IMR-90 (cell line): ENCODE data around the gene LIPG. TPM values are rescaled to one million over a fixed set of nuclear protein-coding genes. Genes with fewer than 3 reads are reported as not detected.

Source experiments
- ATAC-seq: fragments of 200-7000 bp; cut with Tn5 transposase; 2 replicates; pipeline ENCODE4 v1.9.1; 2020; ENCODE audit warnings: low read depth, mild to moderate bottlenecking, moderate library complexity
- BruUV-seq: library from RNA; stranded (reverse); fragments of 400-500 nt; replicated peaks from 2 replicates; lab custom pipeline; 2021; lab: Mats Ljungman, UMichigan
- CTCF ChIA-PET: fragments of 300-600 bp; formaldehyde crosslinking; extraction: SDS; loops from one replicate; lab custom pipeline; 2021; ENCODE audit warnings: antibody characterized with exemption; lab: Yijun Ruan, JAX
- POLR2A ChIA-PET: fragments of 300-600 bp; sonication (Branson Sonifier 250); formaldehyde crosslinking; loops from one replicate; lab custom pipeline; 2022; ENCODE audit warnings: antibody characterized with exemption; ENCODE audit not compliant: unreplicated experiment; lab: Charles Lee
- DNase-seq: peaks from one replicate; pipeline ENCODE4 v3.0.0; 2013
- H2AFZ ChIP-seq: replicated peaks from 2 replicates; pipeline ENCODE3; 2013; ENCODE audit warnings: low read length, mild to moderate bottlenecking; ENCODE audit not compliant: poor library complexity
- H2AK5ac ChIP-seq: 2 replicates; pipeline ENCODE4 v1.6.1; 2013; ENCODE audit warnings: low read depth, low read length, inconsistent platforms
- H2AK9ac ChIP-seq: replicated peaks from 2 replicates; pipeline ENCODE3; 2013; ENCODE audit warnings: mild to moderate bottlenecking, low read depth, low read length, moderate library complexity; ENCODE audit not compliant: poor library complexity
- H2BK120ac ChIP-seq: 2 replicates; pipeline ENCODE4 v1.6.1; 2013; ENCODE audit warnings: low read depth, low read length, inconsistent platforms
- H2BK15ac ChIP-seq: 3 replicates; pipeline ENCODE4 v1.6.1; 2013; ENCODE audit warnings: low read depth, low read length, inconsistent platforms
- H2BK20ac ChIP-seq: 2 replicates; pipeline ENCODE4 v1.6.1; 2013; ENCODE audit warnings: low read depth, mild to moderate bottlenecking, inconsistent platforms, low read length, moderate library complexity
- H2BK5ac ChIP-seq: 2 replicates; pipeline ENCODE4 v1.6.1; 2013; ENCODE audit warnings: mild to moderate bottlenecking, low read depth, low read length, inconsistent platforms; ENCODE audit not compliant: poor library complexity, severe bottlenecking
- H3K14ac ChIP-seq: replicated peaks from 2 replicates; pipeline ENCODE4 v1.6.1; 2013; ENCODE audit warnings: low read depth, low read length, inconsistent platforms
- H3K18ac ChIP-seq: 2 replicates; pipeline ENCODE4 v1.6.1; 2013; ENCODE audit warnings: low read depth, low read length, control low read depth
- H3K23ac ChIP-seq: 2 replicates; pipeline ENCODE4 v1.6.1; 2013; ENCODE audit warnings: low read depth, low read length, inconsistent platforms
- H3K27ac ChIP-seq: 2 replicates; pipeline ENCODE4 v1.5.1; 2013; ENCODE audit warnings: mild to moderate bottlenecking, control low read depth, low read length; ENCODE audit not compliant: insufficient read depth
- H3K27me3 ChIP-seq: 2 replicates; pipeline ENCODE4 v1.6.1; 2013; ENCODE audit warnings: low read length; ENCODE audit not compliant: control insufficient read depth, insufficient read depth
- H3K36me3 ChIP-seq: 2 replicates; pipeline ENCODE4 v1.6.1; 2013; ENCODE audit warnings: low read length, mixed read lengths; ENCODE audit not compliant: control insufficient read depth, insufficient read depth
- H3K4ac ChIP-seq: 2 replicates; pipeline ENCODE4 v1.6.1; 2013; ENCODE audit warnings: low read depth, low read length, inconsistent platforms
- H3K4me1 ChIP-seq: 2 replicates; pipeline ENCODE4 v1.6.1; 2013; ENCODE audit warnings: low read length, mixed read lengths; ENCODE audit not compliant: control insufficient read depth, insufficient read depth
- H3K4me2 ChIP-seq: 2 replicates; pipeline ENCODE4 v1.6.1; 2013; ENCODE audit warnings: low read depth, mild to moderate bottlenecking, control low read depth, low read length, moderate library complexity
- H3K4me3 ChIP-seq: 2 replicates; pipeline ENCODE4 v1.5.1; 2013; ENCODE audit warnings: low read depth, mild to moderate bottlenecking, control low read depth, low read length, moderate library complexity; ENCODE audit not compliant: insufficient read depth
- H3K56ac ChIP-seq: 2 replicates; pipeline ENCODE4 v1.6.1; 2013; ENCODE audit warnings: low read length, inconsistent platforms; ENCODE audit not compliant: insufficient read depth; ENCODE audit errors: extremely low read depth
- H3K79me1 ChIP-seq, 2 experiments: 2 replicates each; pipeline ENCODE4 v1.6.1; 2013; ENCODE audit warnings: low read length in 2 of 2, inconsistent platforms in 1 of 2, low read depth in 1 of 2
- H3K9ac ChIP-seq: 2 replicates; pipeline ENCODE4 v1.6.1; 2013; ENCODE audit warnings: low read depth, low read length, control low read depth
- H3K9me1 ChIP-seq: 2 replicates; pipeline ENCODE4 v1.6.1; 2013; ENCODE audit warnings: low read length, inconsistent platforms; ENCODE audit not compliant: insufficient read depth
- H3K9me3 ChIP-seq: 2 replicates; pipeline ENCODE4 v1.6.1; 2013; ENCODE audit warnings: low read length; ENCODE audit not compliant: control insufficient read depth, insufficient read depth
- H4K20me1 ChIP-seq: 2 replicates; pipeline ENCODE4 v1.6.1; 2013; ENCODE audit warnings: low read length, inconsistent platforms; ENCODE audit not compliant: insufficient read depth
- H4K5ac ChIP-seq: 2 replicates; pipeline ENCODE4 v1.6.1; 2013; ENCODE audit warnings: mild to moderate bottlenecking, low read depth, low read length, control low read depth
- H4K8ac ChIP-seq, 2 experiments: 2 replicates each; pipeline ENCODE4 v1.6.1; 2013; ENCODE audit warnings: low read depth in 2 of 2, low read length in 2 of 2, control low read depth in 1 of 2, inconsistent platforms in 1 of 2
- H4K91ac ChIP-seq: 2 replicates; pipeline ENCODE4 v1.6.1; 2013; ENCODE audit warnings: low read depth, low read length, inconsistent platforms; ENCODE audit not compliant: insufficient read depth
- MAZ ChIP-seq: IDR thresholded peaks from 2 replicates; pipeline ENCODE4 v1.6.1; 2012; ENCODE audit warnings: low read depth, mild to moderate bottlenecking, low read length, improper control_type of control experiment, moderate library complexity, borderline replicate concordance
- NFE2L2 ChIP-seq: fragments of 150-350 bp; IDR thresholded peaks from 2 replicates; pipeline ENCODE4 v1.6.1; 2016; ENCODE audit warnings: low read depth, mild to moderate bottlenecking, low read length
- POLR2A ChIP-seq: IDR thresholded peaks from 2 replicates; pipeline ENCODE4 v1.6.1; 2012; ENCODE audit warnings: mild to moderate bottlenecking, low read depth, low read length
- RAD21 ChIP-seq: IDR thresholded peaks from 2 replicates; pipeline ENCODE4 v1.6.1; 2012; ENCODE audit warnings: low read length, improper control_type of control experiment
- RFX5 ChIP-seq: IDR thresholded peaks from 2 replicates; pipeline ENCODE4 v1.8.0; 2012; ENCODE audit warnings: low read depth, mild to moderate bottlenecking, low read length, moderate library complexity
- SMC3 ChIP-seq: fragments of 150-350 bp; IDR thresholded peaks from 2 replicates; pipeline ENCODE4 v1.6.1; 2016; ENCODE audit warnings: low read depth, mild to moderate bottlenecking, antibody characterized with exemption, low read length, moderate library complexity
- WGBS, 2 experiments: methylation state at CpG; one replicate each; pipeline versions ENCODE4 v1.1.5 to v1.1.7; 2013; ENCODE audit warnings: missing lambda C conversion rate in 2 of 2; ENCODE audit not compliant: insufficient read length in 1 of 2; ENCODE audit errors: extremely low coverage in 2 of 2; 5-methylcytosine and 5-hydroxymethylcytosine counted together
- dilution Hi-C: fragments of 300-500 bp; cut with HindIII; formaldehyde crosslinking; loops from one replicate; pipeline ENCODE4 v1.14.3; 2018; ENCODE audit warnings: low sequenced_read_pairs; ENCODE audit not compliant: unreplicated experiment
- in situ Hi-C: fragments of 300-500 bp; cut with MboI; formaldehyde crosslinking; loops from 3 replicates; pipeline ENCODE4 v1.14.3; 2019; ENCODE audit warnings: low sequenced_read_pairs, inconsistent platforms, mixed read lengths
- intact Hi-C: fragments of 100-400 bp; cut with micrococcal nuclease; formaldehyde crosslinking; loops from 2 replicates; pipeline ENCODE4 v1.10.0; 2022
- polyA plus RNA-seq, 3 experiments: library from polyadenylated mRNA; depleted of rRNA; stranded (reverse); fragments of >200 nt; gene quantifications; 2 replicates each; pipeline ENCODE4 v1.2.3, GENCODE V29; 2012; ENCODE audit warnings: low replicate concordance in 1 of 3
- total RNA-seq: library from RNA; depleted of rRNA; stranded (reverse); fragments of >200 nt; gene quantifications from 2 replicates; pipeline ENCODE4 v1.2.3, GENCODE V29; 2012

Gene LIPG
- total and polyA plus RNA-seq, 2 of the 4 experiments (the other 2 are of a cell fraction) = under 0.01 to 0.14 TPM

DNA sequence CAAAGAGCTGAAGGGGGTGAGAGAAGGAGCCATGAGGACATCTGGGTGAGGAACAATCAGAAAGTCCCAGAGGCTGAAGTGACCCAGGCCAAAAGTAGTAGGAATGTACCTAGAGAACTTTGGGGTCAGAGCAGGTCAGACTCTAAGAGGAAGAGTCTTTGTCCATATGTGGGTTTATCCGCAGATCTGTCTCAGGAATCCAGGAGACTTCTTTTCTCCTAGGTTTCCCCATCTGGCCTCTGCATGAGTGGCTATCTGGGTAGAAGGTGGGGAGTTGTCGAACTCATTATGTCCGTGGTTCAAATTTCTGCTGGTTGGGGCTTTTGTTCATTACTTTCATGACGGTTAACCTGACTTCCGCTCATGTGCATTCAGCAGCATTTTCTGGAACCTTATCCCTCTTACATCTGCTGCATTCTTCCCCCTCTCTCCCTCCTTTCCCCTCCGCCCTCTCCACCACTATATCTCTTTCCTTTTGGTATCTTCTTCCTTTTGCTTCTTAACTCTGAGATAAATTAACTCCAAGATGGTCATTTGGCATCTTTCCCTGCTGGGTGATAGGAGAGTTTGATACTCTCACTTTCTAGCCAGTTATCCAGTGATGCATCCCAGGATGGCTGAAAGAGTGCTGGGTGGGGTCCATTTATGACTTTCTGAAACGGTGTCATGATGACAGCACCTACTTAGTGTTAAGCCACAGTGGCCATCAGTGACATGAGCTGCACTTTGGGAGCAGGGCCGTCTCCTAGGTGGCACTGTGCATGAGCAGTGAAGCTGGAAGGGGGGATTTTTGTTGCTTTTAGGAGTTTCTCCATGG lies 2.1 kb downstream of the LIPG start:
- WGBS, 2 experiments = 91 to 100% methylated on average over 1 to 3 of the region's 8 CpGs
- no peak overlapping the region for H3K23ac ChIP-seq
- in situ Hi-C loops (loop anchor here (10.0 kb wide), 1 partner anchor 191 kb away; no protein-coding TSS in a partner anchor), dilution Hi-C loops (no loop called here), intact Hi-C loops (loop anchor here (10.0 kb wide), 1 partner anchor 131 kb away; no protein-coding TSS in a partner anchor)
- H4K20me1 ChIP-seq = no peaks in the 10 kb centered on the region
- no peak overlapping the region for H4K5ac ChIP-seq
- no peak overlapping the region for H2AK5ac ChIP-seq
- no peak overlapping the region for H3K27ac ChIP-seq
- no peak overlapping the region for H4K8ac ChIP-seq
- H2AK9ac ChIP-seq = no peak overlapping the region
- H2BK20ac ChIP-seq = no peak overlapping the region
- no peak overlapping the region for H2BK5ac ChIP-seq
- no peak overlapping the region for H3K9ac ChIP-seq
- no TSS peak for BruUV-seq
- H3K79me1 ChIP-seq = no peaks in the 10 kb centered on the region
- no peak overlapping the region for H4K91ac ChIP-seq
- H2AFZ ChIP-seq = no peak overlapping the region
- no peak overlapping the region for H3K4me2 ChIP-seq
- H3K14ac ChIP-seq = no peak overlapping the region
- no peaks in the 10 kb centered on the region; the same call in 1 of the 2 replicates for H3K9me1 ChIP-seq
- ChIA-PET POLR2A (no interaction called here), CTCF (no interaction called here)
- H3K27me3 ChIP-seq = peaks cover 74% of the 10 kb centered on the region
- no peak for DNase-seq
- no peak overlapping the region for H3K56ac ChIP-seq
- H3K4me1 ChIP-seq = peaks cover 7% of the 10 kb centered on the region
- no peak for ATAC-seq
- no peak for TF ChIP-seq SMC3
- TF ChIP-seq POLR2A = no peak
- TF ChIP-seq RAD21 = no peak
- no peak for TF ChIP-seq MAZ
- TF ChIP-seq RFX5 = no peak
- no peak for TF ChIP-seq NFE2L2
- H3K36me3 ChIP-seq = no peaks in the 10 kb centered on the region
- no peak overlapping the region for H2BK120ac ChIP-seq
- H3K9me3 ChIP-seq = no peaks in the 10 kb centered on the region
- H3K4ac ChIP-seq = no peak overlapping the region
- no peak overlapping the region for H3K18ac ChIP-seq
- H3K4me3 ChIP-seq = no peak overlapping the region
- no peak overlapping the region for H2BK15ac ChIP-seq
